HepG2 (cell line): ENCODE results near the gene ANKRD52. TPM values are rescaled to one million over a fixed set of nuclear protein-coding genes. Genes with fewer than 3 reads are reported as not detected.
A peak's percentile ranks its signal among the peaks of the same experiment; 100 is the strongest.

Source experiments
- AGO1 ChIP-seq: fragments of 200-400 bp; formaldehyde crosslinking; IDR thresholded peaks from 2 replicates; pipeline ENCODE4 v1.6.1; 2017; ENCODE audit warnings: mild to moderate bottlenecking, low read depth, low read length, moderate library complexity; ENCODE audit not compliant: poor library complexity, severe bottlenecking
- BHLHE40 ChIP-seq: IDR thresholded peaks from 2 replicates; pipeline ENCODE4 v1.6.1; 2011; ENCODE audit warnings: low read length, improper control_type of control experiment
- CBFB ChIP-seq: sonication (generic); formaldehyde crosslinking; IDR thresholded peaks from 2 replicates; pipeline ENCODE4 v1.4.0; 2020; ENCODE audit warnings: missing genetic modification reagents
- FOXK2 ChIP-seq: fragments of 450-650 bp; IDR thresholded peaks from 2 replicates; pipeline ENCODE4 v1.6.1; 2016
- GTF3A ChIP-seq: sonication (generic); formaldehyde crosslinking; conservative IDR thresholded peaks from 2 replicates; pipeline ENCODE4 v1.4.0; 2020; ENCODE audit warnings: mild to moderate bottlenecking, missing genetic modification reagents
- KDM5A ChIP-seq: fragments of 200-600 bp; sonication (generic); IDR thresholded peaks from 2 replicates; pipeline ENCODE4 v1.7.0; 2018; ENCODE audit warnings: antibody characterized with exemption, mild to moderate bottlenecking, low read length, borderline replicate concordance
- RBAK ChIP-seq: sonication (generic); formaldehyde crosslinking; IDR thresholded peaks from 2 replicates; pipeline ENCODE4 v1.5.1; 2020; ENCODE audit warnings: mild to moderate bottlenecking, missing genetic modification reagents
- RBM39 ChIP-seq: fragments of 200-400 bp; formaldehyde crosslinking; IDR thresholded peaks from one replicate; pipeline ENCODE4 v1.6.1; 2018; ENCODE audit warnings: antibody characterized with exemption, mild to moderate bottlenecking, low read depth, low read length; ENCODE audit not compliant: poor library complexity, severe bottlenecking
- SNAPC2 ChIP-seq: sonication (generic); formaldehyde crosslinking; IDR thresholded peaks from 2 replicates; pipeline ENCODE4 v1.8.1; 2022; ENCODE audit warnings: mild to moderate bottlenecking, missing genetic modification reagents
- STAG1 ChIP-seq: sonication (generic); formaldehyde crosslinking; IDR thresholded peaks from 2 replicates; pipeline ENCODE4 v1.4.0; 2020; ENCODE audit warnings: missing genetic modification reagents
- TBX3 ChIP-seq: fragments of 450-650 bp; IDR thresholded peaks from 2 replicates; pipeline ENCODE4 v1.6.1; 2017; ENCODE audit warnings: antibody characterized with exemption, mild to moderate bottlenecking, inconsistent platforms, borderline replicate concordance
- ZFYVE20 ChIP-seq: sonication (generic); formaldehyde crosslinking; IDR thresholded peaks from 2 replicates; pipeline ENCODE4 v1.8.0; 2023; ENCODE audit warnings: low read depth, mild to moderate bottlenecking, moderate library complexity, missing genetic modification reagents, borderline replicate concordance
- ZNF263 ChIP-seq: sonication (generic); formaldehyde crosslinking; IDR thresholded peaks from 2 replicates; pipeline ENCODE4 v1.4.0; 2020; ENCODE audit warnings: missing genetic modification reagents
- ZNF501 ChIP-seq: sonication (generic); formaldehyde crosslinking; IDR thresholded peaks from 2 replicates; pipeline ENCODE4 v1.5.1; 2020; ENCODE audit warnings: mild to moderate bottlenecking, moderate library complexity, missing genetic modification reagents
- ZNF558 ChIP-seq: sonication (generic); formaldehyde crosslinking; IDR thresholded peaks from 2 replicates; pipeline ENCODE4 v1.9.0; 2022; ENCODE audit warnings: mild to moderate bottlenecking, missing genetic modification reagents, borderline replicate concordance
- ZNF572 ChIP-seq: sonication (generic); formaldehyde crosslinking; IDR thresholded peaks from 2 replicates; pipeline ENCODE4 v1.5.1; 2020; ENCODE audit warnings: mild to moderate bottlenecking, missing genetic modification reagents
- ZNF776 ChIP-seq: sonication (generic); formaldehyde crosslinking; IDR thresholded peaks from 2 replicates; pipeline ENCODE4 v1.4.0; 2020; ENCODE audit warnings: mild to moderate bottlenecking, missing genetic modification reagents
- polyA plus RNA-seq, 8 experiments: library from polyadenylated mRNA; depleted of rRNA in 3 of 8; stranded (reverse) in 7 of 8; unstranded in 1 of 8; fragments of >200 nt; fragmentation: Illumina TruSeq in 4 of 8; extraction: Trizol in 4 of 8; gene quantifications; 2 replicates each; pipeline versions ENCODE4 v1.2.1 to v1.2.3, GENCODE V29; 2011 to 2016; ENCODE audit warnings: low read depth in 4 of 8, missing spikeins in 1 of 8, mixed read lengths in 1 of 8; ENCODE audit not compliant: insufficient read depth in 1 of 8
- total RNA-seq, 5 experiments: library from RNA; depleted of rRNA; stranded (reverse); fragments of >200 nt; fragmentation: Illumina TruSeq; extraction: Trizol; gene quantifications; 2 replicates each; pipeline ENCODE4 v1.2.3, GENCODE V29; 2016; ENCODE audit warnings: low read depth in 1 of 5
- TF ChIP-seq, protein P1 (sequence below): sonication (generic); formaldehyde crosslinking; IDR thresholded peaks from 2 replicates; pipeline ENCODE4 v1.5.1; 2020; ENCODE audit warnings: mild to moderate bottlenecking, moderate library complexity, missing genetic modification reagents
- TF ChIP-seq, protein P2 (sequence below): sonication (generic); formaldehyde crosslinking; IDR thresholded peaks from 2 replicates; pipeline ENCODE4 v1.5.1; 2020; ENCODE audit warnings: mild to moderate bottlenecking, missing genetic modification reagents
- TF ChIP-seq, protein P3 (sequence below): sonication (generic); formaldehyde crosslinking; IDR thresholded peaks from 2 replicates; pipeline ENCODE4 v1.8.1; 2023; ENCODE audit warnings: mild to moderate bottlenecking, missing genetic modification reagents
- TF ChIP-seq, protein P4 (sequence below): sonication (generic); formaldehyde crosslinking; IDR thresholded peaks from 2 replicates; pipeline ENCODE4 v1.4.0; 2020; ENCODE audit warnings: missing genetic modification reagents

Gene ANKRD52
- total and polyA plus RNA-seq, 2 of the 13 experiments (the other 11 are each of a cell fraction or from before 2014, with no cell fraction given), result 7.8 to 9.2 TPM

DNA sequence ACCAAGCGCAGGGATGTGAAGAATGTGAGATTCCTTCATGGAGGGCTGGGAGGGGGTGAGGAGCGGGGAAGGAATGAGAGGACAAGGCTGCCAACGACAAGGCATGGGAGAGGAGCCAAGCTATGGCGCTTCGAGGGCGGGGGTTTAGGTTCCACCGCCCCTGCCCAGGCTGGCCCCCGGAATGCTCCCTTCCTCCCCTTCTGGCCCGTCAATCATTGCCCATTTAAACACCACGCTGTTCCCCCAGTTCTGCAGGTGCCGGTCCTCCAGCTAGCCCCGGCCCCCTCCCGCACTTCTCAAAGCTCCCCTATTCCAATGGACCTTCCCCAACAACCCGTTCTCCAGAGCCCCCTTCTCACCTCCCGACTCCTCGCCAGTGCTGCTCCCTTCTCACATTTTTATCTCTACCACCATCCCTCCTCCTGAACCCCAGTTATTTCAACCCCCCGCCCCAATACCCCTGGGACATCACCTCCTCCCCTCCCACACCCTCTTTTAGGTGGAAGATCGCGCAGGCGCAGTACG is 36.9 kb downstream of the ANKRD52 start (continued):
- TF ChIP-seq ZNF263 (CRISPR knock-in tag) (0 out of 2 replicates have a peak, but pooled peaks have one; percentile 15), AGO1 (no peak), SNAPC2 (CRISPR knock-in tag) (no peak), FOXK2 (peak; percentile 82), ZFYVE20 (CRISPR knock-in tag) (0 out of 2 replicates have a peak, but pooled peaks have one; percentile 66), ZNF501 (CRISPR knock-in tag) (no peak), CBFB (CRISPR knock-in tag) (no peak), GTF3A (CRISPR knock-in tag) (no peak), STAG1 (no peak), KDM5A (peak; percentile 65; the same call in 1 of the 2 replicates), RBM39 (no peak), ZNF558 (CRISPR knock-in tag) (0 out of 2 replicates have a peak, but pooled peaks have one; percentile 25), ZNF572 (CRISPR knock-in tag) (0 out of 2 replicates have a peak, but pooled peaks have one; percentile 61), RBAK (CRISPR knock-in tag) (no peak), TBX3 (no peak), ZNF776 (CRISPR knock-in tag) (no peak), BHLHE40 (peak; percentile 62)
- TF ChIP-seq, protein P1, sequence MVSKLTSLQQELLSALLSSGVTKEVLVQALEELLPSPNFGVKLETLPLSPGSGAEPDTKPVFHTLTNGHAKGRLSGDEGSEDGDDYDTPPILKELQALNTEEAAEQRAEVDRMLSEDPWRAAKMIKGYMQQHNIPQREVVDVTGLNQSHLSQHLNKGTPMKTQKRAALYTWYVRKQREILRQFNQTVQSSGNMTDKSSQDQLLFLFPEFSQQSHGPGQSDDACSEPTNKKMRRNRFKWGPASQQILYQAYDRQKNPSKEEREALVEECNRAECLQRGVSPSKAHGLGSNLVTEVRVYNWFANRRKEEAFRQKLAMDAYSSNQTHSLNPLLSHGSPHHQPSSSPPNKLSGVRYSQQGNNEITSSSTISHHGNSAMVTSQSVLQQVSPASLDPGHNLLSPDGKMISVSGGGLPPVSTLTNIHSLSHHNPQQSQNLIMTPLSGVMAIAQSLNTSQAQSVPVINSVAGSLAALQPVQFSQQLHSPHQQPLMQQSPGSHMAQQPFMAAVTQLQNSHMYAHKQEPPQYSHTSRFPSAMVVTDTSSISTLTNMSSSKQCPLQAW (CRISPR knock-in tag), result 0 out of 2 replicates have a peak, but pooled peaks have one; percentile 3
- TF ChIP-seq, protein P2, sequence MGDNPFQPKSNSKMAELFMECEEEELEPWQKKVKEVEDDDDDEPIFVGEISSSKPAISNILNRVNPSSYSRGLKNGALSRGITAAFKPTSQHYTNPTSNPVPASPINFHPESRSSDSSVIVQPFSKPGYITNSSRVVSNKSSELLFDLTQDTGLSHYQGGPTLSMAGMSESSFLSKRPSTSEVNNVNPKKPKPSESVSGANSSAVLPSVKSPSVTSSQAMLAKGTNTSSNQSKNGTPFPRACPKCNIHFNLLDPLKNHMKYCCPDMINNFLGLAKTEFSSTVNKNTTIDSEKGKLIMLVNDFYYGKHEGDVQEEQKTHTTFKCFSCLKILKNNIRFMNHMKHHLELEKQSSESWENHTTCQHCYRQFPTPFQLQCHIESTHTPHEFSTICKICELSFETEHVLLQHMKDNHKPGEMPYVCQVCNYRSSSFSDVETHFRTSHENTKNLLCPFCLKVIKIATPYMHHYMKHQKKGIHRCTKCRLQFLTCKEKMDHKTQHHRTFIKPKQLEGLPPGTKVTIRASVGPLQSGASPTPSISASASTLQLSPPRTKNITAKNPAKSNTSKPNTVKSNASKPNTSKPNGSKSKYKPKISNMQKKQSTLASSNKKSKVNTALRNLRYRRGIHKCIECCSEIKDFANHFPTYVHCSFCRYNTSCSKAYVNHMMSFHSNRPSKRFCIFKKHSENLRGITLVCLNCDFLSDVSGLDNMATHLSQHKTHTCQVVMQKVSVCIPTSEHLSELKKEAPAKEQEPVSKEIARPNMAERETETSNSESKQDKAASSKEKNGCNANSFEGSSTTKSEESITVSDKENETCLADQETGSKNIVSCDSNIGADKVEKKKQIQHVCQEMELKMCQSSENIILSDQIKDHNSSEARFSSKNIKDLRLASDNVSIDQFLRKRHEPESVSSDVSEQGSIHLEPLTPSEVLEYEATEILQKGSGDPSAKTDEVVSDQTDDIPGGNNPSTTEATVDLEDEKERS, result 0 out of 2 replicates have a peak, but pooled peaks have one; percentile 12
- TF ChIP-seq, protein P3, sequence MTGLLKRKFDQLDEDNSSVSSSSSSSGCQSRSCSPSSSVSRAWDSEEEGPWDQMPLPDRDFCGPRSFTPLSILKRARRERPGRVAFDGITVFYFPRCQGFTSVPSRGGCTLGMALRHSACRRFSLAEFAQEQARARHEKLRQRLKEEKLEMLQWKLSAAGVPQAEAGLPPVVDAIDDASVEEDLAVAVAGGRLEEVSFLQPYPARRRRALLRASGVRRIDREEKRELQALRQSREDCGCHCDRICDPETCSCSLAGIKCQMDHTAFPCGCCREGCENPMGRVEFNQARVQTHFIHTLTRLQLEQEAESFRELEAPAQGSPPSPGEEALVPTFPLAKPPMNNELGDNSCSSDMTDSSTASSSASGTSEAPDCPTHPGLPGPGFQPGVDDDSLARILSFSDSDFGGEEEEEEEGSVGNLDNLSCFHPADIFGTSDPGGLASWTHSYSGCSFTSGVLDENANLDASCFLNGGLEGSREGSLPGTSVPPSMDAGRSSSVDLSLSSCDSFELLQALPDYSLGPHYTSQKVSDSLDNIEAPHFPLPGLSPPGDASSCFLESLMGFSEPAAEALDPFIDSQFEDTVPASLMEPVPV, result peak; percentile 36; the same call in 1 of the 2 replicates
- TF ChIP-seq, protein P4, sequence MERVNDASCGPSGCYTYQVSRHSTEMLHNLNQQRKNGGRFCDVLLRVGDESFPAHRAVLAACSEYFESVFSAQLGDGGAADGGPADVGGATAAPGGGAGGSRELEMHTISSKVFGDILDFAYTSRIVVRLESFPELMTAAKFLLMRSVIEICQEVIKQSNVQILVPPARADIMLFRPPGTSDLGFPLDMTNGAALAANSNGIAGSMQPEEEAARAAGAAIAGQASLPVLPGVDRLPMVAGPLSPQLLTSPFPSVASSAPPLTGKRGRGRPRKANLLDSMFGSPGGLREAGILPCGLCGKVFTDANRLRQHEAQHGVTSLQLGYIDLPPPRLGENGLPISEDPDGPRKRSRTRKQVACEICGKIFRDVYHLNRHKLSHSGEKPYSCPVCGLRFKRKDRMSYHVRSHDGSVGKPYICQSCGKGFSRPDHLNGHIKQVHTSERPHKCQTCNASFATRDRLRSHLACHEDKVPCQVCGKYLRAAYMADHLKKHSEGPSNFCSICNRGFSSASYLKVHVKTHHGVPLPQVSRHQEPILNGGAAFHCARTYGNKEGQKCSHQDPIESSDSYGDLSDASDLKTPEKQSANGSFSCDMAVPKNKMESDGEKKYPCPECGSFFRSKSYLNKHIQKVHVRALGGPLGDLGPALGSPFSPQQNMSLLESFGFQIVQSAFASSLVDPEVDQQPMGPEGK (CRISPR knock-in tag), result peak; percentile 72
